Endodermal cell (in vitro differentiated cells): ENCODE data around the gene CRYAB. TPM values are rescaled to one million over a fixed set of nuclear protein-coding genes. Genes with fewer than 3 reads are reported as not detected.

Experiments used
- DNase-seq: peaks from one replicate; pipeline ENCODE4 v3.0.0-alpha.2; 2017
- H3K27ac ChIP-seq: 2 replicates; pipeline ENCODE4 v1.5.1; 2013; ENCODE audit warnings: mild to moderate bottlenecking, low read depth, low read length, moderate library complexity
- H3K27me3 ChIP-seq: 2 replicates; pipeline ENCODE4 v1.6.1; 2013; ENCODE audit warnings: mild to moderate bottlenecking, low read length, moderate library complexity; ENCODE audit not compliant: insufficient read depth, control insufficient read depth, poor library complexity, severe bottlenecking
- H3K36me3 ChIP-seq: 2 replicates; pipeline ENCODE4 v1.7.0; 2013; ENCODE audit warnings: mild to moderate bottlenecking, low read length, moderate library complexity; ENCODE audit not compliant: control insufficient read depth, insufficient read depth
- H3K4me1 ChIP-seq: one replicate; pipeline ENCODE4 v1.7.0; 2013; ENCODE audit warnings: low read length; ENCODE audit not compliant: control insufficient read depth, insufficient read depth
- H3K4me3 ChIP-seq: 2 replicates; pipeline ENCODE4 v1.5.1; 2013; ENCODE audit warnings: mild to moderate bottlenecking, low read length, moderate library complexity
- H3K9ac ChIP-seq: 2 replicates; pipeline ENCODE4 v1.6.1; 2013; ENCODE audit warnings: mild to moderate bottlenecking, low read length, moderate library complexity; ENCODE audit not compliant: poor library complexity, severe bottlenecking; ENCODE audit errors: extremely low read depth
- H3K9me3 ChIP-seq: 2 replicates; pipeline ENCODE4 v1.6.1; 2013; ENCODE audit warnings: mild to moderate bottlenecking, low read length, moderate library complexity; ENCODE audit not compliant: control insufficient read depth
- H3K27ac Mint-ChIP-seq: 2 replicates; pipeline ENCODE4 v1.8.0; 2020; ENCODE audit warnings: mixed read lengths
- H3K27me3 Mint-ChIP-seq: 2 replicates; pipeline ENCODE4 v1.8.0; 2021; ENCODE audit warnings: mild to moderate bottlenecking, mixed read lengths; ENCODE audit not compliant: insufficient read depth
- H3K36me3 Mint-ChIP-seq: 2 replicates; pipeline ENCODE4 v1.8.0; 2020; ENCODE audit warnings: low read depth, mixed read lengths
- H3K4me1 Mint-ChIP-seq: 2 replicates; pipeline ENCODE4 v1.8.0; 2020; ENCODE audit warnings: mixed read lengths
- H3K4me3 Mint-ChIP-seq: 2 replicates; pipeline ENCODE4 v1.8.0; 2020; ENCODE audit warnings: mild to moderate bottlenecking, moderate library complexity, mixed read lengths
- H3K9me3 Mint-ChIP-seq: 2 replicates; pipeline ENCODE4 v1.8.0; 2020; ENCODE audit warnings: mild to moderate bottlenecking, mixed read lengths
- WGBS, 2 experiments: methylation state at CpG; one replicate each; pipeline versions ENCODE4 v1.1.5 to v1.1.7; 2013; ENCODE audit warnings: missing lambda C conversion rate in 2 of 2, mixed read lengths in 1 of 2; ENCODE audit not compliant: insufficient coverage in 1 of 2, insufficient read length in 1 of 2; 5-methylcytosine and 5-hydroxymethylcytosine counted together
- total RNA-seq, 2 donors: library from RNA; stranded (reverse); fragmentation: NEBNext Ultra II Directional in 1 of 2; extraction: Animal tissue kit (Norgen Biotek cat#: 25700) in 1 of 2; gene quantifications; 2 replicates in 1 of 2; 3 replicates in 1 of 2; pipeline ENCODE4 v1.2.1, GENCODE V29; 2021
- TF ChIP-seq, protein P1 (sequence below): fragments of 200-600 bp; sonication (generic); conservative IDR thresholded peaks from 2 replicates; pipeline ENCODE4 v1.5.0; 2021; ENCODE audit warnings: antibody characterized with exemption, mild to moderate bottlenecking

The CRYAB gene
- total RNA-seq, 2 donors from 2014 or later: 0.84 to 4.4 TPM

DNA sequence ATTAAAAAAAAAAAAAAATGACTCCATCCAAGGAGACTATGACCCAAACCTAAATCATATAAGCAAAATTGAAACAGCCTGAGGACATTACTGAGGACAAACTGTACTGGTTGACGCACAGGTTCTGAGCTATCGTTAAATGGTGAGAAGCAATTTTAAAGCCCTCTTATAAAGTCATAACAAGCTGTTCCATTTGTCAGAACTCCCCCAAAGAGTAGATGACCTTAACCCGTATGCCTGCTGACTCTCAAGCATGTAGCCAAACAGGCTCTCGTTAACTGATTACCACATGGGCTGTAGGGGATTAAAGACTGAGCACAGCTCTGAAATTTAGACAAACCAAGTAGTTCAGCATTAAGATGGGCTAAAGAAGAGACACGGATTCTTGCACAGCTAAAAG, 2.2 kb downstream of the CRYAB start:
- Histone ChIP-seq H3K4me3 (no peak overlapping the region), H3K9ac (no peak overlapping the region), H3K27me3 (no peaks in the 10 kb centered on the region), H3K4me1 (peaks cover 9% of the 10 kb centered on the region), H3K9me3 (no peaks in the 10 kb centered on the region), H3K27ac (no peak overlapping the region), H3K36me3 (no peaks in the 10 kb centered on the region)
- TF ChIP-seq, protein P1, sequence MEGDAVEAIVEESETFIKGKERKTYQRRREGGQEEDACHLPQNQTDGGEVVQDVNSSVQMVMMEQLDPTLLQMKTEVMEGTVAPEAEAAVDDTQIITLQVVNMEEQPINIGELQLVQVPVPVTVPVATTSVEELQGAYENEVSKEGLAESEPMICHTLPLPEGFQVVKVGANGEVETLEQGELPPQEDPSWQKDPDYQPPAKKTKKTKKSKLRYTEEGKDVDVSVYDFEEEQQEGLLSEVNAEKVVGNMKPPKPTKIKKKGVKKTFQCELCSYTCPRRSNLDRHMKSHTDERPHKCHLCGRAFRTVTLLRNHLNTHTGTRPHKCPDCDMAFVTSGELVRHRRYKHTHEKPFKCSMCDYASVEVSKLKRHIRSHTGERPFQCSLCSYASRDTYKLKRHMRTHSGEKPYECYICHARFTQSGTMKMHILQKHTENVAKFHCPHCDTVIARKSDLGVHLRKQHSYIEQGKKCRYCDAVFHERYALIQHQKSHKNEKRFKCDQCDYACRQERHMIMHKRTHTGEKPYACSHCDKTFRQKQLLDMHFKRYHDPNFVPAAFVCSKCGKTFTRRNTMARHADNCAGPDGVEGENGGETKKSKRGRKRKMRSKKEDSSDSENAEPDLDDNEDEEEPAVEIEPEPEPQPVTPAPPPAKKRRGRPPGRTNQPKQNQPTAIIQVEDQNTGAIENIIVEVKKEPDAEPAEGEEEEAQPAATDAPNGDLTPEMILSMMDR: no peak
- Mint-ChIP-seq H3K4me3 (no peak overlapping the region), H3K27me3 (peaks cover 13% of the 10 kb centered on the region), H3K9me3 (peaks cover 3% of the 10 kb centered on the region), H3K36me3 (no peaks in the 10 kb centered on the region), H3K4me1 (peaks cover 35% of the 10 kb centered on the region), H3K27ac (no peak overlapping the region)
- DNase-seq: no peak
- WGBS, 2 experiments: 91 to 92% methylated on average over 5 of the region's 5 CpGs

DNA sequence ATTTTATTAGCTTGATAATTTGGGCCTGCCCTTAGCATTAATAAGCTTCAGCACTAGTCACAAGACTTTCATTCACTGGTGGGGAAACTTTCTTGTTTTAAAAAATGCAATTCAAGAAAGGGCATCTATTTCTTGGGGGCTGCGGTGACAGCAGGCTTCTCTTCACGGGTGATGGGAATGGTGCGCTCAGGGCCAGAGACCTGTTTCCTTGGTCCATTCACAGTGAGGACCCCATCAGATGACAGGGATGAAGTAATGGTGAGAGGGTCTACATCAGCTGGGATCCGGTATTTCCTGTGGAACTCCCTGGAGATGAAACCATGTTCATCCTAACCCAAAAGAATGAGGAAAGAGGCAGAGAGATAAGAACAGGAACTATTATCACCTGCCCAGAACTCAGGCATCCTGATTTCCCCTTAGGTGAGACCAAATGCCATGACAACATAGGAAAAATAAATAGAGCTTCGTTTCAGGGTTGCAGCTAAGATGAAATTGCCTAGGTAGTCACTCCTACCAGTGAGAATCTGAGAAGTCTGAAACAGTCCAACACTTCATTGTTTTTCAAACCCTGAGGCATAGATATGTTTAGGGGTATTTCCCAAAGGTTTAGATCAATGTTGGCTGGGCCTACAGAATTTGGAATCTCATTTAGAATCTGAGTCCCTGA, 2.8 kb downstream of the CRYAB start:
- H3K4me1 Mint-ChIP-seq: peaks cover 35% of the 10 kb centered on the region
- H3K27me3 Mint-ChIP-seq: peaks cover 11% of the 10 kb centered on the region
- H3K36me3 Mint-ChIP-seq: no peaks in the 10 kb centered on the region
- H3K27ac ChIP-seq: no peak overlapping the region
- no peak overlapping the region for H3K4me3 Mint-ChIP-seq
- peaks cover 3% of the 10 kb centered on the region for H3K9me3 Mint-ChIP-seq
- no peak overlapping the region for H3K4me3 ChIP-seq
- TF ChIP-seq, protein P1: no peak
- 94 to 97% methylated on average over 5 of the region's 5 CpGs for WGBS, 2 experiments
- H3K27me3 ChIP-seq: no peaks in the 10 kb centered on the region
- H3K36me3 ChIP-seq: no peaks in the 10 kb centered on the region
- no peaks in the 10 kb centered on the region for H3K9me3 ChIP-seq
- no peak overlapping the region for H3K9ac ChIP-seq
- DNase-seq: no peak
- peaks cover 9% of the 10 kb centered on the region for H3K4me1 ChIP-seq
- H3K27ac Mint-ChIP-seq: no peak overlapping the region

DNA sequence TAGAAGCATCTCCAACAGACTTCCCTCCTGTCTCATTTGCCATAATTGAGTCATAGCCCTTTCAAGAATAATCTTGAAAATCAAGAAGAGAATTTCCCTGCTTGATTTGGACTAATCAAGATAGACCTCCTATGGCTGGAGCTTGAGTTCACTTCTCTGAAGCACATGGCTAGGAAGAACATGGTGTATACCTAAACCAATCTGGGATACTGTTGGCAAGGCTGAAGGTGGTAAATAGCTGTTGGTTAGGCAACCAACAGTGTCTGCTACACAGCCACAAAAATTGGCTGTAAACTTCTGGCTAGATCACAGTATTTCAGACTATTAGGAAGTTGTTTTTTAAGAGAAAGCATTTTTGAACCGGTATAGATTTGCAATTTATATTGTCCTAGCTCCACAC, 4.9 kb downstream of the CRYAB start:
- H3K4me1 ChIP-seq: peaks cover 9% of the 10 kb centered on the region
- Mint-ChIP-seq H3K27ac (no peak overlapping the region), H3K9me3 (peaks cover 3% of the 10 kb centered on the region), H3K4me1 (peaks cover 29% of the 10 kb centered on the region), H3K4me3 (no peak overlapping the region), H3K27me3 (peaks cover 6% of the 10 kb centered on the region), H3K36me3 (no peaks in the 10 kb centered on the region)
- H3K9ac ChIP-seq: no peak overlapping the region
- H3K27me3 ChIP-seq: no peaks in the 10 kb centered on the region
- no peaks in the 10 kb centered on the region for H3K36me3 ChIP-seq
- H3K4me3 ChIP-seq: no peak overlapping the region
- no peak for DNase-seq
- H3K9me3 ChIP-seq: no peaks in the 10 kb centered on the region
- WGBS, 2 experiments: no CpG with 5 or more reads among the region's 1 CpG
- H3K27ac ChIP-seq: no peak overlapping the region
- TF ChIP-seq, protein P1: no peak
